GM18873 (cell line): Measurements from ENCODE around the gene NLRP6.
"Not testable (repeated sequence)": the region's sequence is repeated elsewhere in the genome, so short reads cannot be mapped to it uniquely, and the experiment has no call there.

Experiments
- ATAC-seq: cut with Tn5 transposase; IDR thresholded peaks from one replicate; pipeline ENCODE4 v1.9.1; 2021; ENCODE audit warnings: mild to moderate bottlenecking, moderate library complexity, moderate number of reproducible peaks; ENCODE audit not compliant: unreplicated experiment, low FRiP score

The NLRP6 gene

GRCh38 chr11:278001-278951 lies at the start of gene NLRP6:
Gene NLRP6 (plus strand): TSS chr11:278407. CDS start chr11:278570, 163 bp downstream.
- ATAC-seq: no peak

GRCh38 chr11:230431-230830 lies 47.8 kb upstream of the NLRP6 start:
- ATAC-seq: no peak

- no peak for ATAC-seq
Observed at GRCh38 chr11:232783-233565, 45.2 kb upstream of the NLRP6 start.

- no peak for ATAC-seq
Observed at GRCh38 chr11:235180-235579, 43.0 kb upstream of the NLRP6 start.

- ATAC-seq: no peak
Observed at GRCh38 chr11:235609-235996, 42.6 kb upstream of the NLRP6 start.

- ATAC-seq: peak; percentile 57
Observed at GRCh38 chr11:235997-236773, 42.0 kb upstream of the NLRP6 start, which contains the start of gene SIRT3. Gene SIRT3 (minus strand): TSS chr11:236342. CDS start chr11:236328, 14 bp downstream.

- ATAC-seq: peak; percentile 65
Observed at GRCh38 chr11:236774-237767, 41.1 kb upstream of the NLRP6 start, which contains the start of gene PSMD13. Gene PSMD13 (plus strand): TSS chr11:236976. CDS start chr11:237050, 74 bp downstream.

- not testable (repeated sequence) for ATAC-seq
Observed at GRCh38 chr11:238346-238745, 39.9 kb upstream of the NLRP6 start.

- no peak for ATAC-seq
Observed at GRCh38 chr11:240315-240714, 37.9 kb upstream of the NLRP6 start.

- no peak for ATAC-seq
Observed at GRCh38 chr11:241634-242033, 36.6 kb upstream of the NLRP6 start.

- no peak for ATAC-seq
Observed at GRCh38 chr11:244376-244775, 33.8 kb upstream of the NLRP6 start.

- ATAC-seq: no peak
Observed at GRCh38 chr11:249062-249461, 29.1 kb upstream of the NLRP6 start.

- no peak for ATAC-seq
Observed at GRCh38 chr11:250274-250673, 27.9 kb upstream of the NLRP6 start.

- ATAC-seq: no peak
Observed at GRCh38 chr11:250740-251299, 27.4 kb upstream of the NLRP6 start.

GRCh38 chr11:251550-251949 lies 26.7 kb upstream of the NLRP6 start:
- no peak for ATAC-seq

- ATAC-seq: no peak
Observed at GRCh38 chr11:252666-253065, 25.5 kb upstream of the NLRP6 start.

- no peak for ATAC-seq
Observed at GRCh38 chr11:253160-253885, 24.9 kb upstream of the NLRP6 start.

GRCh38 chr11:253886-254270 lies 24.3 kb upstream of the NLRP6 start:
- ATAC-seq: no peak
